ENCODE results near the gene ITSN1.

The ITSN1 gene

DNA sequence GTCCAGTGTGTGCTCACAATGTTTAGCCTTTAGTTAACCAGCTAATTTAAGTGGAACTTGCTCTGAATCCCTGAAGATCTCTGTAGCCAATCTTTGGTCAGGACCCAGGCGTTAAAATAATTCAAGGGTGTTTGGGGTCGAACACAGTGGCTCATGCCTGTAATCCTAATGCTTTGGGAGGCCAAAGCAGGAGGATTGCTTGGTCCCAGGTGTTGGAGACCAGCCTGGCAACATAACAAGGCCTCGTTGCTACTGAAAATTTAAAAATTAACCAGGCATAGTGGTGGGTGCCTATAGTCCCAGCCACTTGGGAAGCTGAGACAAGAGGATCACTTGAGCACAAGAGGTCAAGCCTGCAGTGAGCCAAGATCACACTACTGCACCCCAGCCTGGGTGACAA lies 94.3 kb downstream of the ITSN1 start:
- no peak for ATAC-seq
- TF ChIP-seq, protein P1, sequence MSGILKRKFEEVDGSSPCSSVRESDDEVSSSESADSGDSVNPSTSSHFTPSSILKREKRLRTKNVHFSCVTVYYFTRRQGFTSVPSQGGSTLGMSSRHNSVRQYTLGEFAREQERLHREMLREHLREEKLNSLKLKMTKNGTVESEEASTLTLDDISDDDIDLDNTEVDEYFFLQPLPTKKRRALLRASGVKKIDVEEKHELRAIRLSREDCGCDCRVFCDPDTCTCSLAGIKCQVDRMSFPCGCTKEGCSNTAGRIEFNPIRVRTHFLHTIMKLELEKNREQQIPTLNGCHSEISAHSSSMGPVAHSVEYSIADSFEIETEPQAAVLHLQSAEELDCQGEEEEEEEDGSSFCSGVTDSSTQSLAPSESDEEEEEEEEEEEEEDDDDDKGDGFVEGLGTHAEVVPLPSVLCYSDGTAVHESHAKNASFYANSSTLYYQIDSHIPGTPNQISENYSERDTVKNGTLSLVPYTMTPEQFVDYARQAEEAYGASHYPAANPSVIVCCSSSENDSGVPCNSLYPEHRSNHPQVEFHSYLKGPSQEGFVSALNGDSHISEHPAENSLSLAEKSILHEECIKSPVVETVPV (CRISPR knock-in tag; IDR thresholded peaks at IDR 0.05): no peak
- TF ChIP-seq ZNF70 (CRISPR knock-in tag; IDR thresholded peaks at IDR 0.05) (no peak), ZFP30 (CRISPR knock-in tag; IDR thresholded peaks at IDR 0.05) (no peak), ZNF8 (CRISPR knock-in tag; IDR thresholded peaks at IDR 0.05) (no peak), ZFP3 (CRISPR knock-in tag; IDR thresholded peaks at IDR 0.05) (no peak)

DNA sequence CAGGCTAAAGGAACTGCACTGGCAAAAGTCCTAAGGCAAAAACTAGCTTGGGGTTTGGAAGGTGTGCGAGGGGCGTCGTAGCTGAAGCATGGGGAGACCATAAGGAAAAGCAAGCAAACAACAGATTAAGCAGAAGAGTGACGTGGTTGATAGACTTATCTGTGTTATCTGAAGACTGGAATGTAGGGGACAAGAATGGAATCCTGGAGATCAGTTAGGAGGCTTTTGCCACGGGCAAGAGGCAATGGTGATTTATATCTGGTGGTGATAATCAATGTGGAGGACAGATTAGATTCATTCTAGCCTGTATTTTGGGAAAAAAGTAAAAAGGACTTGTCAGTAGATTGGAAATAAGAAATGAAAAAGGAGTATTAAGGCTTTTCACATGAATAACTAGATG lies 97.4 kb downstream of the ITSN1 start:
- TF ChIP-seq, protein P2, sequence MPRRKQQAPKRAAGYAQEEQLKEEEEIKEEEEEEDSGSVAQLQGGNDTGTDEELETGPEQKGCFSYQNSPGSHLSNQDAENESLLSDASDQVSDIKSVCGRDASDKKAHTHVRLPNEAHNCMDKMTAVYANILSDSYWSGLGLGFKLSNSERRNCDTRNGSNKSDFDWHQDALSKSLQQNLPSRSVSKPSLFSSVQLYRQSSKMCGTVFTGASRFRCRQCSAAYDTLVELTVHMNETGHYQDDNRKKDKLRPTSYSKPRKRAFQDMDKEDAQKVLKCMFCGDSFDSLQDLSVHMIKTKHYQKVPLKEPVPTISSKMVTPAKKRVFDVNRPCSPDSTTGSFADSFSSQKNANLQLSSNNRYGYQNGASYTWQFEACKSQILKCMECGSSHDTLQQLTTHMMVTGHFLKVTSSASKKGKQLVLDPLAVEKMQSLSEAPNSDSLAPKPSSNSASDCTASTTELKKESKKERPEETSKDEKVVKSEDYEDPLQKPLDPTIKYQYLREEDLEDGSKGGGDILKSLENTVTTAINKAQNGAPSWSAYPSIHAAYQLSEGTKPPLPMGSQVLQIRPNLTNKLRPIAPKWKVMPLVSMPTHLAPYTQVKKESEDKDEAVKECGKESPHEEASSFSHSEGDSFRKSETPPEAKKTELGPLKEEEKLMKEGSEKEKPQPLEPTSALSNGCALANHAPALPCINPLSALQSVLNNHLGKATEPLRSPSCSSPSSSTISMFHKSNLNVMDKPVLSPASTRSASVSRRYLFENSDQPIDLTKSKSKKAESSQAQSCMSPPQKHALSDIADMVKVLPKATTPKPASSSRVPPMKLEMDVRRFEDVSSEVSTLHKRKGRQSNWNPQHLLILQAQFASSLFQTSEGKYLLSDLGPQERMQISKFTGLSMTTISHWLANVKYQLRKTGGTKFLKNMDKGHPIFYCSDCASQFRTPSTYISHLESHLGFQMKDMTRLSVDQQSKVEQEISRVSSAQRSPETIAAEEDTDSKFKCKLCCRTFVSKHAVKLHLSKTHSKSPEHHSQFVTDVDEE (CRISPR knock-in tag; IDR thresholded peaks at IDR 0.05): no peak
- TF ChIP-seq RARB (CRISPR knock-in tag; IDR thresholded peaks at IDR 0.05): no peak
- TF ChIP-seq, protein P3, sequence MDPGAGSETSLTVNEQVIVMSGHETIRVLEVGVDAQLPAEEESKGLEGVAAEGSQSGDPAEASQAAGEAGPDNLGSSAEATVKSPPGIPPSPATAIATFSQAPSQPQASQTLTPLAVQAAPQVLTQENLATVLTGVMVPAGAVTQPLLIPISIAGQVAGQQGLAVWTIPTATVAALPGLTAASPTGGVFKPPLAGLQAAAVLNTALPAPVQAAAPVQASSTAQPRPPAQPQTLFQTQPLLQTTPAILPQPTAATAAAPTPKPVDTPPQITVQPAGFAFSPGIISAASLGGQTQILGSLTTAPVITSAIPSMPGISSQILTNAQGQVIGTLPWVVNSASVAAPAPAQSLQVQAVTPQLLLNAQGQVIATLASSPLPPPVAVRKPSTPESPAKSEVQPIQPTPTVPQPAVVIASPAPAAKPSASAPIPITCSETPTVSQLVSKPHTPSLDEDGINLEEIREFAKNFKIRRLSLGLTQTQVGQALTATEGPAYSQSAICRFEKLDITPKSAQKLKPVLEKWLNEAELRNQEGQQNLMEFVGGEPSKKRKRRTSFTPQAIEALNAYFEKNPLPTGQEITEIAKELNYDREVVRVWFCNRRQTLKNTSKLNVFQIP (CRISPR knock-in tag; IDR thresholded peaks at IDR 0.05; ENCODE audit: borderline replicate concordance, low read depth): no peak
- TF ChIP-seq ZFP3 (CRISPR knock-in tag; IDR thresholded peaks at IDR 0.05): no peak
- no peak for TF ChIP-seq GLIS3 (CRISPR knock-in tag; IDR thresholded peaks at IDR 0.05)
- TF ChIP-seq ISL1 (CRISPR knock-in tag; IDR thresholded peaks at IDR 0.05): no peak
- no peak for TF ChIP-seq TOX (CRISPR knock-in tag; IDR thresholded peaks at IDR 0.05; ENCODE audit: borderline replicate concordance)
- TF ChIP-seq, protein P1 (CRISPR knock-in tag; IDR thresholded peaks at IDR 0.05): no peak
- TF ChIP-seq ZNF565 (CRISPR knock-in tag; conservative IDR thresholded peaks at IDR 0.05; ENCODE audit: low read depth): no peak
- TF ChIP-seq ESRRG (CRISPR knock-in tag; IDR thresholded peaks at IDR 0.05): no peak
- TF ChIP-seq TCF4 (CRISPR knock-in tag; IDR thresholded peaks at IDR 0.05; ENCODE audit: borderline replicate concordance): no peak
- no peak for TF ChIP-seq BACH2 (CRISPR knock-in tag; IDR thresholded peaks at IDR 0.05; ENCODE audit: borderline replicate concordance)
- ATAC-seq: no peak

DNA sequence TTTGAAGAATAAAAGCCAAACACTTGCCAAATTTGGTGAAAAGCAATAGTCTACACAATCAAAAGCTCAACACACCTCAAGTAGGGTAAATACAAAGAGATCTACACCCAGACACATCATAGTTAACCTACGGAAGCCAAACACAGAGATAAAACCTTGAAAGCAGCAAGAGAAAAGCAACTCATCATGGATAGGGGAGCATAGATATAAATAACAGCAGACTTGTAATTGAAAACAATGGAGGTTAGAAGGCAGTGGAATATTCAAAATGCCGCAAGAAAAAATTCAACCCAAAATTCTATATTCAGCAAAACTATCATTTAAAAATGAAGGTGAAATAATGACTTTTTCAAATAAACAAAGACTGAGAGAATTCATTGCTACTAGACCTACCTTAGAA lies 105.1 kb downstream of the ITSN1 start:
- TF ChIP-seq SNAI2 (CRISPR knock-in tag; IDR thresholded peaks at IDR 0.05) (no peak), ZFP30 (CRISPR knock-in tag; IDR thresholded peaks at IDR 0.05) (peak; percentile 11; the same call in 1 of the 2 replicates)
- ATAC-seq: no peak

DNA sequence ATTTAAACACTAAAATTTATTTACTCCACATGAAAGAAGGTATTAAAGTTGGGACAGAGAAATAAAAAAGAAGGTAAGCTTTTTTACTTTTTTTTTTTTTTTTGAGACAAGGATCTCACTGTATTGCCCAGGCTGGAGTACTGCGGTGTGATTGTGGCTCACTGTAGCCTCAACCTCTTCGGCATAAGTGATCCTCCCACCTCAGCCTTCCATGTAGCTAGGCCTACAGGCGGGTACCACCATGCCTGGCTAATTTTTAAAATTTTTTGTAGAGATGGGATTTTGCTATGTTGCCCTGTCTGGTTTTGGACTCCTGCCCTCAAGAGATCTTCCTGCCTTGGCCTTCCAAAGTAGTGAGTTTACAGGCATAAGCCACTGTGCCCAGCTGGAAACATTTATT lies 106.6 kb downstream of the ITSN1 start:
- TF ChIP-seq, protein P1 (CRISPR knock-in tag; IDR thresholded peaks at IDR 0.05): no peak
- TF ChIP-seq, protein P3 (CRISPR knock-in tag; IDR thresholded peaks at IDR 0.05; ENCODE audit: borderline replicate concordance, low read depth): no peak
- TF ChIP-seq CSDC2 (CRISPR knock-in tag; IDR thresholded peaks at IDR 0.05): no peak
- TF ChIP-seq ARNTL (CRISPR knock-in tag; IDR thresholded peaks at IDR 0.05; ENCODE audit: borderline replicate concordance, low read depth): no peak
- TF ChIP-seq GLIS3 (CRISPR knock-in tag; IDR thresholded peaks at IDR 0.05): no peak
- TF ChIP-seq ESRRG (CRISPR knock-in tag; IDR thresholded peaks at IDR 0.05): no peak
- TF ChIP-seq SNAI2 (CRISPR knock-in tag; IDR thresholded peaks at IDR 0.05): no peak
- TF ChIP-seq, protein P4, sequence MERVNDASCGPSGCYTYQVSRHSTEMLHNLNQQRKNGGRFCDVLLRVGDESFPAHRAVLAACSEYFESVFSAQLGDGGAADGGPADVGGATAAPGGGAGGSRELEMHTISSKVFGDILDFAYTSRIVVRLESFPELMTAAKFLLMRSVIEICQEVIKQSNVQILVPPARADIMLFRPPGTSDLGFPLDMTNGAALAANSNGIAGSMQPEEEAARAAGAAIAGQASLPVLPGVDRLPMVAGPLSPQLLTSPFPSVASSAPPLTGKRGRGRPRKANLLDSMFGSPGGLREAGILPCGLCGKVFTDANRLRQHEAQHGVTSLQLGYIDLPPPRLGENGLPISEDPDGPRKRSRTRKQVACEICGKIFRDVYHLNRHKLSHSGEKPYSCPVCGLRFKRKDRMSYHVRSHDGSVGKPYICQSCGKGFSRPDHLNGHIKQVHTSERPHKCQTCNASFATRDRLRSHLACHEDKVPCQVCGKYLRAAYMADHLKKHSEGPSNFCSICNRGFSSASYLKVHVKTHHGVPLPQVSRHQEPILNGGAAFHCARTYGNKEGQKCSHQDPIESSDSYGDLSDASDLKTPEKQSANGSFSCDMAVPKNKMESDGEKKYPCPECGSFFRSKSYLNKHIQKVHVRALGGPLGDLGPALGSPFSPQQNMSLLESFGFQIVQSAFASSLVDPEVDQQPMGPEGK (CRISPR knock-in tag; IDR thresholded peaks at IDR 0.05; ENCODE audit: borderline replicate concordance): no peak
- no peak for TF ChIP-seq ZC3H10 (CRISPR knock-in tag; IDR thresholded peaks at IDR 0.05)
- TF ChIP-seq ZNF8 (CRISPR knock-in tag; IDR thresholded peaks at IDR 0.05): no peak
- TF ChIP-seq ISL1 (CRISPR knock-in tag; IDR thresholded peaks at IDR 0.05): no peak
- no peak for TF ChIP-seq PPARA (CRISPR knock-in tag; IDR thresholded peaks at IDR 0.05; ENCODE audit: borderline replicate concordance)
- no peak for TF ChIP-seq TOX (CRISPR knock-in tag; IDR thresholded peaks at IDR 0.05; ENCODE audit: borderline replicate concordance)
- TF ChIP-seq OSR1 (CRISPR knock-in tag; IDR thresholded peaks at IDR 0.05): no peak
- ATAC-seq: no peak
